Adipose tissue (tissue), 3 donors: ENCODE results near the gene STON2. TPM values are rescaled to one million over a fixed set of nuclear protein-coding genes. Genes with fewer than 3 reads are reported as not detected.
"Not testable (repeated sequence)": the region's sequence is repeated elsewhere in the genome, so short reads cannot be mapped to it uniquely, and the experiment has no call there.

Source experiments
- H3K27ac ChIP-seq: one replicate; pipeline ENCODE4 v1.5.1; 2013; ENCODE audit warnings: low read depth, low read length
- WGBS, 3 donors: extraction: QIAGEN DNeasy Blood & Tissue Kit; methylation state at CpG; one replicate each; pipeline ENCODE4 v1.1.7; 2013; 5-methylcytosine and 5-hydroxymethylcytosine counted together
- polyA plus RNA-seq, 3 donors: library from polyadenylated mRNA; stranded (reverse); fragments of 200-250 nt; gene quantifications; one replicate each; pipeline ENCODE4 v1.2.3, GENCODE V29; 2013
- donor health status: healthy with polysubstance abuse.
- donor health status: Bipolar disorder and iron deficiency.
- donor health status: healthy.

STON2 gene
- 1 to 10 TPM in 2 of 3 donors, under 1 TPM in 1; 0.33 to 7.4 (median 1.1) TPM for polyA plus RNA-seq

GRCh38 chr14:81400202-81400678, at the start of gene STON2:
TSS of gene STON2 (minus strand) at chr14:81400324. CDS start at chr14:81398382, 1,942 bp downstream.
- WGBS, 3 donors = 39 to 63% (median 43%) methylated on average over 5 of the region's 5 CpGs
- no peak within 1 kb of the TSS for H3K27ac ChIP-seq

- 58 to 77% (median 71%) methylated on average over 6 of the region's 6 CpGs for WGBS, 3 donors
- no peak overlapping the region for H3K27ac ChIP-seq
These were observed 49.5 kb upstream of the STON2 start for GRCh38 chr14:81449576-81449975.

- H3K27ac ChIP-seq = no peak overlapping the region
- WGBS, 3 donors = 13 to 42% (median 40%) methylated on average over 4 of the region's 4 CpGs
These were observed 49.0 kb upstream of the STON2 start for GRCh38 chr14:81449114-81449513.

- WGBS, 3 donors = 65 to 81% (median 69%) methylated on average over 3 of the region's 3 CpGs
These were observed 47.1 kb upstream of the STON2 start for GRCh38 chr14:81447021-81447764.

GRCh38 chr14:81446279-81447007, 46.3 kb upstream of the STON2 start:
- WGBS, 3 donors = 85 to 87% (median 86%) methylated on average over 9 of the region's 9 CpGs
- H3K27ac ChIP-seq = no peak overlapping the region

More at GRCh38 chr14:81447021-81447764, 47.1 kb upstream of the STON2 start:
- H3K27ac ChIP-seq = no peak overlapping the region

GRCh38 chr14:81441626-81442134, 41.6 kb upstream of the STON2 start:
- H3K27ac ChIP-seq = no peak overlapping the region
- WGBS, 3 donors = 70 to 91% (median 88%) methylated on average over 5 of the region's 5 CpGs

- WGBS, 3 donors = 82 to 88% (median 83%) methylated on average over 3 of the region's 3 CpGs
- no peak overlapping the region for H3K27ac ChIP-seq
These were observed 39.9 kb upstream of the STON2 start for GRCh38 chr14:81440041-81440440.

GRCh38 chr14:81437244-81437643, 37.1 kb upstream of the STON2 start:
- H3K27ac ChIP-seq = no peak overlapping the region
- WGBS, 3 donors = 30 to 44% (median 36%) methylated on average over 4 of the region's 4 CpGs

- WGBS, 3 donors = 1 to 4% (median 2%) methylated on average over 37 to 79 of the region's 79 CpGs
- no peak overlapping the region for H3K27ac ChIP-seq
These were observed 36.4 kb upstream of the STON2 start for GRCh38 chr14:81436296-81437138.

- WGBS, 3 donors = 1% methylated on average over 54 to 73 of the region's 73 CpGs
- no peak overlapping the region for H3K27ac ChIP-seq
These were observed 35.5 kb upstream of the STON2 start for GRCh38 chr14:81435391-81436295.

- no peak overlapping the region for H3K27ac ChIP-seq
- 8 to 28% (median 27%) methylated on average over 6 of the region's 6 CpGs for WGBS, 3 donors
These were observed 34.9 kb upstream of the STON2 start for GRCh38 chr14:81435048-81435390.

GRCh38 chr14:81434230-81434629, 34.1 kb upstream of the STON2 start:
- WGBS, 3 donors = 52 to 68% (median 67%) methylated on average over 4 of the region's 4 CpGs
- H3K27ac ChIP-seq = no peak overlapping the region

GRCh38 chr14:81433378-81433777, 33.3 kb upstream of the STON2 start:
- 69 to 80% (median 74%) methylated on average over 2 of the region's 2 CpGs for WGBS, 3 donors
- no peak overlapping the region for H3K27ac ChIP-seq

- no peak overlapping the region for H3K27ac ChIP-seq
- WGBS, 3 donors = 66 to 87% (median 72%) methylated on average over 3 of the region's 3 CpGs
These were observed 32.1 kb upstream of the STON2 start for GRCh38 chr14:81432219-81432661.

GRCh38 chr14:81430235-81430634, 30.1 kb upstream of the STON2 start:
- no peak overlapping the region for H3K27ac ChIP-seq
- 78 to 86% (median 82%) methylated on average over 5 of the region's 5 CpGs for WGBS, 3 donors

- not testable (repeated sequence) for H3K27ac ChIP-seq
- WGBS, 3 donors = 82 to 96% (median 93%) methylated on average over 11 of the region's 11 CpGs
These were observed 29.6 kb upstream of the STON2 start for GRCh38 chr14:81429749-81430148.

- 80 to 89% (median 84%) methylated on average over 1 of the region's 1 CpG for WGBS, 3 donors
- no peak overlapping the region for H3K27ac ChIP-seq
These were observed 28.9 kb upstream of the STON2 start for GRCh38 chr14:81429028-81429427.
